IMR-90 (cell line): Measurements from ENCODE around the gene CTPS2. TPM values are rescaled to one million over a fixed set of nuclear protein-coding genes. Genes with fewer than 3 reads are reported as not detected.

ENCODE experiments used
- ATAC-seq: fragments of 200-7000 bp; cut with Tn5 transposase; 2 replicates; pipeline ENCODE4 v1.9.1; 2020; ENCODE audit warnings: low read depth, mild to moderate bottlenecking, moderate library complexity
- BruUV-seq: library from RNA; stranded (reverse); fragments of 400-500 nt; replicated peaks from 2 replicates; lab custom pipeline; 2021; lab: Mats Ljungman, UMichigan
- CTCF ChIA-PET: fragments of 300-600 bp; formaldehyde crosslinking; extraction: SDS; loops from one replicate; lab custom pipeline; 2021; ENCODE audit warnings: antibody characterized with exemption; lab: Yijun Ruan, JAX
- POLR2A ChIA-PET: fragments of 300-600 bp; sonication (Branson Sonifier 250); formaldehyde crosslinking; loops from one replicate; lab custom pipeline; 2022; ENCODE audit warnings: antibody characterized with exemption; ENCODE audit not compliant: unreplicated experiment; lab: Charles Lee
- DNase-seq: peaks from one replicate; pipeline ENCODE4 v3.0.0; 2013
- H2AFZ ChIP-seq: replicated peaks from 2 replicates; pipeline ENCODE3; 2013; ENCODE audit warnings: low read length, mild to moderate bottlenecking; ENCODE audit not compliant: poor library complexity
- H2AK5ac ChIP-seq: 2 replicates; pipeline ENCODE4 v1.6.1; 2013; ENCODE audit warnings: low read depth, low read length, inconsistent platforms
- H2AK9ac ChIP-seq: replicated peaks from 2 replicates; pipeline ENCODE3; 2013; ENCODE audit warnings: mild to moderate bottlenecking, low read depth, low read length, moderate library complexity; ENCODE audit not compliant: poor library complexity
- H2BK120ac ChIP-seq: 2 replicates; pipeline ENCODE4 v1.6.1; 2013; ENCODE audit warnings: low read depth, low read length, inconsistent platforms
- H2BK15ac ChIP-seq: 3 replicates; pipeline ENCODE4 v1.6.1; 2013; ENCODE audit warnings: low read depth, low read length, inconsistent platforms
- H2BK20ac ChIP-seq: 2 replicates; pipeline ENCODE4 v1.6.1; 2013; ENCODE audit warnings: low read depth, mild to moderate bottlenecking, inconsistent platforms, low read length, moderate library complexity
- H2BK5ac ChIP-seq: 2 replicates; pipeline ENCODE4 v1.6.1; 2013; ENCODE audit warnings: mild to moderate bottlenecking, low read depth, low read length, inconsistent platforms; ENCODE audit not compliant: poor library complexity, severe bottlenecking
- H3K14ac ChIP-seq: replicated peaks from 2 replicates; pipeline ENCODE4 v1.6.1; 2013; ENCODE audit warnings: low read depth, low read length, inconsistent platforms
- H3K18ac ChIP-seq: 2 replicates; pipeline ENCODE4 v1.6.1; 2013; ENCODE audit warnings: low read depth, low read length, control low read depth
- H3K23ac ChIP-seq: 2 replicates; pipeline ENCODE4 v1.6.1; 2013; ENCODE audit warnings: low read depth, low read length, inconsistent platforms
- H3K27ac ChIP-seq: 2 replicates; pipeline ENCODE4 v1.5.1; 2013; ENCODE audit warnings: mild to moderate bottlenecking, control low read depth, low read length; ENCODE audit not compliant: insufficient read depth
- H3K27me3 ChIP-seq: 2 replicates; pipeline ENCODE4 v1.6.1; 2013; ENCODE audit warnings: low read length; ENCODE audit not compliant: control insufficient read depth, insufficient read depth
- H3K36me3 ChIP-seq: 2 replicates; pipeline ENCODE4 v1.6.1; 2013; ENCODE audit warnings: low read length, mixed read lengths; ENCODE audit not compliant: control insufficient read depth, insufficient read depth
- H3K4ac ChIP-seq: 2 replicates; pipeline ENCODE4 v1.6.1; 2013; ENCODE audit warnings: low read depth, low read length, inconsistent platforms
- H3K4me1 ChIP-seq: 2 replicates; pipeline ENCODE4 v1.6.1; 2013; ENCODE audit warnings: low read length, mixed read lengths; ENCODE audit not compliant: control insufficient read depth, insufficient read depth
- H3K4me2 ChIP-seq: 2 replicates; pipeline ENCODE4 v1.6.1; 2013; ENCODE audit warnings: low read depth, mild to moderate bottlenecking, control low read depth, low read length, moderate library complexity
- H3K4me3 ChIP-seq: 2 replicates; pipeline ENCODE4 v1.5.1; 2013; ENCODE audit warnings: low read depth, mild to moderate bottlenecking, control low read depth, low read length, moderate library complexity; ENCODE audit not compliant: insufficient read depth
- H3K56ac ChIP-seq: 2 replicates; pipeline ENCODE4 v1.6.1; 2013; ENCODE audit warnings: low read length, inconsistent platforms; ENCODE audit not compliant: insufficient read depth; ENCODE audit errors: extremely low read depth
- H3K79me1 ChIP-seq, 2 experiments: 2 replicates each; pipeline ENCODE4 v1.6.1; 2013; ENCODE audit warnings: low read length in 2 of 2, inconsistent platforms in 1 of 2, low read depth in 1 of 2
- H3K9ac ChIP-seq: 2 replicates; pipeline ENCODE4 v1.6.1; 2013; ENCODE audit warnings: low read depth, low read length, control low read depth
- H3K9me1 ChIP-seq: 2 replicates; pipeline ENCODE4 v1.6.1; 2013; ENCODE audit warnings: low read length, inconsistent platforms; ENCODE audit not compliant: insufficient read depth
- H3K9me3 ChIP-seq: 2 replicates; pipeline ENCODE4 v1.6.1; 2013; ENCODE audit warnings: low read length; ENCODE audit not compliant: control insufficient read depth, insufficient read depth
- H4K20me1 ChIP-seq: 2 replicates; pipeline ENCODE4 v1.6.1; 2013; ENCODE audit warnings: low read length, inconsistent platforms; ENCODE audit not compliant: insufficient read depth
- H4K5ac ChIP-seq: 2 replicates; pipeline ENCODE4 v1.6.1; 2013; ENCODE audit warnings: mild to moderate bottlenecking, low read depth, low read length, control low read depth
- H4K8ac ChIP-seq, 2 experiments: 2 replicates each; pipeline ENCODE4 v1.6.1; 2013; ENCODE audit warnings: low read depth in 2 of 2, low read length in 2 of 2, control low read depth in 1 of 2, inconsistent platforms in 1 of 2
- H4K91ac ChIP-seq: 2 replicates; pipeline ENCODE4 v1.6.1; 2013; ENCODE audit warnings: low read depth, low read length, inconsistent platforms; ENCODE audit not compliant: insufficient read depth
- CHD1 ChIP-seq: IDR thresholded peaks from 2 replicates; pipeline ENCODE4 v1.6.1; 2012; ENCODE audit warnings: low read depth, low read length, improper control_type of control experiment
- USF2 ChIP-seq: fragments of 150-350 bp; IDR thresholded peaks from 2 replicates; pipeline ENCODE4 v1.6.1; 2017; ENCODE audit warnings: mild to moderate bottlenecking, antibody characterized with exemption, low read length, low read depth
- WGBS, 2 experiments: methylation state at CpG; one replicate each; pipeline versions ENCODE4 v1.1.5 to v1.1.7; 2013; ENCODE audit warnings: missing lambda C conversion rate in 2 of 2; ENCODE audit not compliant: insufficient read length in 1 of 2; ENCODE audit errors: extremely low coverage in 2 of 2; 5-methylcytosine and 5-hydroxymethylcytosine counted together
- dilution Hi-C: fragments of 300-500 bp; cut with HindIII; formaldehyde crosslinking; loops from one replicate; pipeline ENCODE4 v1.14.3; 2018; ENCODE audit warnings: low sequenced_read_pairs; ENCODE audit not compliant: unreplicated experiment
- in situ Hi-C: fragments of 300-500 bp; cut with MboI; formaldehyde crosslinking; loops from 3 replicates; pipeline ENCODE4 v1.14.3; 2019; ENCODE audit warnings: low sequenced_read_pairs, inconsistent platforms, mixed read lengths
- intact Hi-C: fragments of 100-400 bp; cut with micrococcal nuclease; formaldehyde crosslinking; loops from 2 replicates; pipeline ENCODE4 v1.10.0; 2022
- polyA plus RNA-seq, 3 experiments: library from polyadenylated mRNA; depleted of rRNA; stranded (reverse); fragments of >200 nt; gene quantifications; 2 replicates each; pipeline ENCODE4 v1.2.3, GENCODE V29; 2012; ENCODE audit warnings: low replicate concordance in 1 of 3
- total RNA-seq: library from RNA; depleted of rRNA; stranded (reverse); fragments of >200 nt; gene quantifications from 2 replicates; pipeline ENCODE4 v1.2.3, GENCODE V29; 2012

Gene CTPS2
- total and polyA plus RNA-seq, 2 of the 4 experiments (the other 2 are of a cell fraction) = 6.0 to 13.1 TPM

GRCh38 chrX:16699389-16699788, 13.1 kb downstream of the CTPS2 start:
- no peak overlapping the region for H2BK20ac ChIP-seq
- WGBS, 2 experiments = no CpG with 5 or more reads among the region's 6 CpGs
- H3K4me2 ChIP-seq = no peak overlapping the region
- no peak overlapping the region for H3K14ac ChIP-seq
- H4K8ac ChIP-seq = no peak overlapping the region
- H3K27ac ChIP-seq = no peak overlapping the region
- no peaks in the 10 kb centered on the region for H3K9me3 ChIP-seq
- ATAC-seq = no peak
- H2AK9ac ChIP-seq = no peak overlapping the region
- H4K5ac ChIP-seq = no peak overlapping the region
- H3K27me3 ChIP-seq = no peaks in the 10 kb centered on the region; the same call in 1 of the 2 replicates
- H4K20me1 ChIP-seq = no peaks in the 10 kb centered on the region
- dilution Hi-C loops (no loop called here), intact Hi-C loops (loop anchor here (5.0 to 10.0 kb wide), 3 partner anchors 937 to 1225 kb away; no protein-coding TSS in a partner anchor), in situ Hi-C loops (loop anchor here (25.0 kb wide), 2 partner anchors 887 to 1212 kb away; partner anchors contain the start of gene PIR)
- no peaks in the 10 kb centered on the region for H3K36me3 ChIP-seq
- no peak overlapping the region for H2BK15ac ChIP-seq
- no peaks in the 10 kb centered on the region for H3K9me1 ChIP-seq
- no peak overlapping the region for H2BK120ac ChIP-seq
- no peak overlapping the region for H2AFZ ChIP-seq
- no peak overlapping the region for H3K4me3 ChIP-seq
- no peaks in the 10 kb centered on the region for H3K79me1 ChIP-seq
- H3K18ac ChIP-seq = no peak overlapping the region
- no peak overlapping the region for H2AK5ac ChIP-seq
- H3K4ac ChIP-seq = no peak overlapping the region
- POLR2A ChIA-PET = no interaction called here
- no TSS peak for BruUV-seq
- no peak overlapping the region for H4K91ac ChIP-seq
- no peak for DNase-seq
- CTCF ChIA-PET = interaction anchor here (0.6 kb wide), 1 partner anchor 1455 kb away, joined by 4 read pairs; no protein-coding TSS in a partner anchor
- no peak overlapping the region for H3K56ac ChIP-seq
- H3K4me1 ChIP-seq = no peaks in the 10 kb centered on the region
- no peak overlapping the region for H3K9ac ChIP-seq
- no peak for TF ChIP-seq USF2
- TF ChIP-seq CHD1 = no peak
- no peak overlapping the region for H3K23ac ChIP-seq
- H2BK5ac ChIP-seq = no peak overlapping the region
